ENCODE results near the gene CD74. TPM values are rescaled to one million over a fixed set of nuclear protein-coding genes. Genes with fewer than 3 reads are reported as not detected.
A peak's percentile ranks its signal among the peaks of the same experiment; 100 is the strongest.

Gene CD74
- total RNA-seq, 2 donors from 2014 or later: 425 to 612 TPM

DNA sequence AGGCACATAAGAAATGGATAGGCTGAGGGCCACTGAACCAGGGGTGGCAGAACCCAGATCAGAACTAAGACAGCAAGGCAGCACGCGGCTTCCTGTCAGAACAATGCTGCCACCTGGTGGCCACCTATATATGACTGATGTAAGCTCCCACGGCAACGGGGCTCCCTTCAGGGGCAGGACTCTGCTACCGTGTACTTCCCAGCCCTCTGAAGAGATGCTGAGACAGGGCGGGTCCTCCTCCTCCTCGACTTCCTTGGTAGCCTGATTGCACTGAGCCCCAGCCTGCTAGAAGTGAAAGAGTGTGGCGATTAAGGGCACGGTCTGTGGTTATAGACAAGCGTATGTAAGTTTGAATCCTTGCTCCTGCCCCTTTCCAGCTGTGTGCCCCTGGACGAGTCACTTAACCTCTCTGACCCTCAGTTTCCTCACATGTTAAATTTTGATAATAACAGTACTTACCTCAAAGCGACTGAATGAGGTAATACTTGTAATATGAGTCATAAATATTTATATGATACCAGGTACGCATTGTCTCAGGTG lies 23.5 kb upstream of the CD74 start:
- Histone ChIP-seq H3K9me3 (no peaks in the 10 kb centered on the region), H3K4me3 (no peak overlapping the region), H3K27ac (no peak overlapping the region), H3K4me1 (replicated peaks) (no peaks in the 10 kb centered on the region), H3K36me3 (no peaks in the 10 kb centered on the region), H3K27me3 (replicated peaks; ENCODE audit: insufficient read depth) (no peaks in the 10 kb centered on the region)
- DNase-seq (ENCODE audit: low spot score): peak; percentile 90
- WGBS: 16% methylated on average over 13 of the region's 13 CpGs
- TF ChIP-seq, protein P1, sequence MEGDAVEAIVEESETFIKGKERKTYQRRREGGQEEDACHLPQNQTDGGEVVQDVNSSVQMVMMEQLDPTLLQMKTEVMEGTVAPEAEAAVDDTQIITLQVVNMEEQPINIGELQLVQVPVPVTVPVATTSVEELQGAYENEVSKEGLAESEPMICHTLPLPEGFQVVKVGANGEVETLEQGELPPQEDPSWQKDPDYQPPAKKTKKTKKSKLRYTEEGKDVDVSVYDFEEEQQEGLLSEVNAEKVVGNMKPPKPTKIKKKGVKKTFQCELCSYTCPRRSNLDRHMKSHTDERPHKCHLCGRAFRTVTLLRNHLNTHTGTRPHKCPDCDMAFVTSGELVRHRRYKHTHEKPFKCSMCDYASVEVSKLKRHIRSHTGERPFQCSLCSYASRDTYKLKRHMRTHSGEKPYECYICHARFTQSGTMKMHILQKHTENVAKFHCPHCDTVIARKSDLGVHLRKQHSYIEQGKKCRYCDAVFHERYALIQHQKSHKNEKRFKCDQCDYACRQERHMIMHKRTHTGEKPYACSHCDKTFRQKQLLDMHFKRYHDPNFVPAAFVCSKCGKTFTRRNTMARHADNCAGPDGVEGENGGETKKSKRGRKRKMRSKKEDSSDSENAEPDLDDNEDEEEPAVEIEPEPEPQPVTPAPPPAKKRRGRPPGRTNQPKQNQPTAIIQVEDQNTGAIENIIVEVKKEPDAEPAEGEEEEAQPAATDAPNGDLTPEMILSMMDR (IDR thresholded peaks at IDR 0.05): peak; percentile 56 to 89 (median 84)
- no peak for TF ChIP-seq POLR2A (IDR thresholded peaks at IDR 0.05)
- peak; percentile 5 for TF ChIP-seq POLR2AphosphoS5 (IDR thresholded peaks at IDR 0.05)
- intact Hi-C loops (cut with DNase I): no loop called here

DNA sequence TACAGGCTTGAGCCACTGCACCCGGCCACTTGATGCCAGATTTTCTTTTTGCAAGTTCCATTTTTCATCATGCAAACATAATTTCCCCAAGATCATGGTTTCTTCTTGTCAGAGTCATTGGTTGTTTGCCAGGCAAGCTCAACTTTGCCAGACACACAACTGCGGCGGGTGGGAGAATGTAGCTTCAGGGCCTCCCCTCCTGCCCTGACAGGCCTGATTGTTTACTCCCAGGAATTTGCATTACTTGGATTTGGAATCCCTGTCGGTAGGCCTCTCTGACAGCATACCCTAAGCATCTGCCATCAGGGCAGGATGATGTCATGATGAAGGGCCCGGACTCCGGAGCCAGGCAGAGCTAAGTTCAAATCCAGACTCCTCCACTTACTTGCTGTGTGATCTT lies 21.8 kb upstream of the CD74 start:
- Histone ChIP-seq H3K9me3 (no peaks in the 10 kb centered on the region), H3K4me1 (replicated peaks) (no peaks in the 10 kb centered on the region), H3K27me3 (replicated peaks; ENCODE audit: insufficient read depth) (no peaks in the 10 kb centered on the region), H3K36me3 (no peaks in the 10 kb centered on the region), H3K27ac (no peak overlapping the region), H3K4me3 (no peak overlapping the region)
- 31% methylated on average over 6 of the region's 6 CpGs for WGBS
- TF ChIP-seq, protein P1 (IDR thresholded peaks at IDR 0.05): no peak
- TF ChIP-seq POLR2A (IDR thresholded peaks at IDR 0.05) (no peak), POLR2AphosphoS5 (IDR thresholded peaks at IDR 0.05) (no peak)
- intact Hi-C loops (cut with DNase I): no loop called here
- peak; percentile 59 for DNase-seq (ENCODE audit: low spot score)

DNA sequence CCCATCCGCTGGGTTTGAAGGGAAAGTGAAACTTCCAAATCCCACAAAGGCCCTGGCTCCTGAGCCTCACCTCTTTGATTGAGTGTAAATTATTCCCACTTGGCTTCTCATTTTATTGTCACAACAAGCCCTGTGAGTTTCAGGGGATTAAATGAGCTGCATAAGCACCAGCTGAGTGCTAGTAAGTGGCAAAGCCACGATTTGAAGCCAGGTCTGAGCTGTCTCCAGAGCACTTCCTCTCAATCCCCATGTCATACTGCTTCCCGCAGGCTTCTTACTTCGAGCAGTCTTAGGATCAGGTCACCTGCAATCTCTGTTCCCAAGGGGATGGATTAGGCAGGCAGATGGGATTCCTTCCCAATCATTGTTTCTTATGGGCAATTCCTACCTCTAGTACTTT lies 18.9 kb upstream of the CD74 start:
- WGBS: 48% methylated on average over 4 of the region's 4 CpGs
- no peaks in the 10 kb centered on the region for H3K36me3 ChIP-seq
- intact Hi-C loops (cut with DNase I): no loop called here
- TF ChIP-seq, protein P1 (IDR thresholded peaks at IDR 0.05): no peak
- TF ChIP-seq POLR2A (IDR thresholded peaks at IDR 0.05) (no peak), POLR2AphosphoS5 (IDR thresholded peaks at IDR 0.05) (no peak)
- H3K9me3 ChIP-seq: no peaks in the 10 kb centered on the region
- no peak overlapping the region for H3K27ac ChIP-seq
- no peaks in the 10 kb centered on the region for H3K4me1 ChIP-seq (replicated peaks)
- H3K4me3 ChIP-seq: no peak overlapping the region
- DNase-seq (ENCODE audit: low spot score): no peak
- H3K27me3 ChIP-seq (replicated peaks; ENCODE audit: insufficient read depth): no peaks in the 10 kb centered on the region

DNA sequence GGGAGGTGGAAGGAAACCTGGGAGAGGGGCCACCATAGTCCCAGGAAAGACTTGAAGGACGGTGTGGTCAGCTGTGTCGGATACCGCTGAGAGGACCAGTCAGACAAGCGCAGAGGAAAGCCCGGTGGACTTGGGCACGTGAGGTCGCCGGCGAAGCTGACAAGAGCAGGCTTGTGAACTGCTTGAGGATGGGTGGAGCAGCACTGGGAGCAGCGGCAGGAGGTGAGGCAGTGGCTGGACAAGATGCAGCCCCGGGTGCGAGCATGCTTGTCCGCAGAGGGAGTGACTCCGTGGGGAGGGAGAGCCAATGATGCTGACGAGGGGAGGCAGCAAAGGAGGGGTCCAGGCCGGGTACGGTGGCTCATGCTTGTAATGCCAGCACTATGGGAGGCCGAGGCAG lies 18.3 kb upstream of the CD74 start:
- 65% methylated on average over 18 of the region's 18 CpGs for WGBS
- H3K27me3 ChIP-seq (replicated peaks; ENCODE audit: insufficient read depth): no peaks in the 10 kb centered on the region
- no peaks in the 10 kb centered on the region for H3K36me3 ChIP-seq
- TF ChIP-seq, protein P1 (IDR thresholded peaks at IDR 0.05): no peak
- TF ChIP-seq POLR2AphosphoS5 (IDR thresholded peaks at IDR 0.05) (no peak), POLR2A (IDR thresholded peaks at IDR 0.05) (no peak)
- H3K4me1 ChIP-seq (replicated peaks): no peaks in the 10 kb centered on the region
- no peak overlapping the region for H3K27ac ChIP-seq
- no peak overlapping the region for H3K4me3 ChIP-seq
- no peaks in the 10 kb centered on the region for H3K9me3 ChIP-seq
- no peak for DNase-seq (ENCODE audit: low spot score)
- intact Hi-C loops (cut with DNase I): no loop called here

DNA sequence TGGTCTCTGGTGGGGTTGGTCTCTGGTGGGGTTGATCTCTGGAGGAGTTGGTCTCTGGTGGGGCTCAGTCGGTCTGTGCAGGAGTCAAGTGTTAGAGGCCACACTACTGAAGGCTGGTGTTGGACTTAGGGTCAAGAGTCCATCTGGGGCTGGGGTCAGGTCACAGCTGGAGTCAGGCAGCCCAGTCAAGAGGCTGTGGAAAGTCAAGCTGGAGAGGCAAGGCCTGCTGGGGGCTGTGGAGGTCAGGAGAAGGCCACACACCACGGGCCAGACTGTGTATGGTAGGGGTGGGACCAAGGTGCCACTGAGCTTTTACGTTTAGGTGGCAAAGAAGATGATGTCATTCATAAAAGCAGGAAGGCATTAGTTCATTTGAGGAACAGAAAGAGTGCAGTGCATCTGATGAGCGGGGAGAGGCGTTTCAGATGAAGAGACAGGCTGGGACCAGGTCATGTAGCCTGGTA lies 16.7 kb upstream of the CD74 start:
- Histone ChIP-seq H3K4me3 (no peak overlapping the region), H3K9me3 (no peaks in the 10 kb centered on the region), H3K36me3 (no peaks in the 10 kb centered on the region), H3K27me3 (replicated peaks; ENCODE audit: insufficient read depth) (no peaks in the 10 kb centered on the region), H3K27ac (no peak overlapping the region), H3K4me1 (replicated peaks) (no peaks in the 10 kb centered on the region)
- TF ChIP-seq, protein P1 (IDR thresholded peaks at IDR 0.05): no peak
- TF ChIP-seq POLR2AphosphoS5 (IDR thresholded peaks at IDR 0.05) (no peak), POLR2A (IDR thresholded peaks at IDR 0.05) (no peak)
- 89% methylated on average over 5 of the region's 5 CpGs for WGBS
- intact Hi-C loops (cut with DNase I): no loop called here
- no peak for DNase-seq (ENCODE audit: low spot score)

All from prostate gland (tissue), 2 donors.